RKO (cell line): Measurements from ENCODE around the gene TMEM123.
"Not testable (repeated sequence)": the region's sequence is repeated elsewhere in the genome, so short reads cannot be mapped to it uniquely, and the experiment has no call there.

Source experiments
- DNase-seq: peaks from one replicate; pipeline ENCODE4 v3.0.0-alpha.2; 2016; ENCODE audit warnings: low spot score

Gene TMEM123

DNA sequence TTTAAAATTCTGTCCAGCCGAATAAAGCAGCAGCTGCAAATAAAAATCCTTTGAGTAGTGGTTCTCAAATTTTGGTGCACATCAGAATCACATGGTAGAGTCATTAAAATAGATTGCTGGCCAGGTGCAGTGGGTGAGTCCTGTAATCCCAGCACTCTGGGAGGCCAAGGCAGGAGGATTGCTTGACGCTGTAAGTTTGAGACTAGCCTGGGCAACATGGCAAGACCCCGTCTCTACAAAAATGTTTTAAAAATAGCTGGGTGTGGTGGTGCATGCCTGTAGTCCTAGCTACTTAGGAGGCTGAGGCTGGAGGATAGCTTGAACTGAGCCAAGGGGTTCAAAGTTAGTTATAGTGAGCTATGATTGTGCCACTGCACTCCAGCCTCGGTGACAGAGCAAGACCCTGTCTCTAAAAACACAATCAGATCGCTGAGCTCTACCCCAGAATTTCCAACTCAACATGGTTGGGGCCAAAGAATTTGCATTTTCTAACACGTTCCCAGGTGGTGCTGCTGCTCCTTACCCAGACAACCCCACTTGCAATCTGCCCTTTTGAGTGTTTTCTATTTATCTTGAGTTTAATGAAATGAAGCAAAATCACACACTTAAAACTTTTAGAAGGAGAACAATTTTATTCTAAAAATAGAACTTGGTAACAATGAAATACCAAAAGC, 56.7 kb downstream of the TMEM123 start:
- DNase-seq: no peak

DNA sequence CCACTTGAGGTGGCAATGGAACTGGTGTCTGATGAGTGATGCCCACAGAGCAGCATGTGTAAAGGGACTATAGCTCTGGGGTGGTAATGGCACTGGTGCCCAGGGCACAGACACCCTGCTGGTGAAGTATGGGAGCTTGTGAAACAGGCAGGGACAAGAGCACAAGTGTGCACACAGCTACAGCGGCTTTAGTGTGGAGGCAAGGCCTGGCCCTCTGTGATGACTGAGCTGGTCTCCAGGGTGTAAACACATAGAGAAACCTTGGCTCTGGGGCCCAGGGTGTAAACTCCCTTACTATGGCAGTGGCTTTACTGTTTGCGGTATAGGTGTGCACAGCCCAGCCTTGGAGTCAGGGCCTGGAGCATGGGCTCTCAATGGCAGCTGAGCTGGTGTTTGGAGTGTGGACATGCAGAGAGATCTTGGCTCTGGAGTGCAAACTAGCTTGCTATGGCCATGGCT, 59.3 kb downstream of the TMEM123 start:
- DNase-seq: no peak

DNA sequence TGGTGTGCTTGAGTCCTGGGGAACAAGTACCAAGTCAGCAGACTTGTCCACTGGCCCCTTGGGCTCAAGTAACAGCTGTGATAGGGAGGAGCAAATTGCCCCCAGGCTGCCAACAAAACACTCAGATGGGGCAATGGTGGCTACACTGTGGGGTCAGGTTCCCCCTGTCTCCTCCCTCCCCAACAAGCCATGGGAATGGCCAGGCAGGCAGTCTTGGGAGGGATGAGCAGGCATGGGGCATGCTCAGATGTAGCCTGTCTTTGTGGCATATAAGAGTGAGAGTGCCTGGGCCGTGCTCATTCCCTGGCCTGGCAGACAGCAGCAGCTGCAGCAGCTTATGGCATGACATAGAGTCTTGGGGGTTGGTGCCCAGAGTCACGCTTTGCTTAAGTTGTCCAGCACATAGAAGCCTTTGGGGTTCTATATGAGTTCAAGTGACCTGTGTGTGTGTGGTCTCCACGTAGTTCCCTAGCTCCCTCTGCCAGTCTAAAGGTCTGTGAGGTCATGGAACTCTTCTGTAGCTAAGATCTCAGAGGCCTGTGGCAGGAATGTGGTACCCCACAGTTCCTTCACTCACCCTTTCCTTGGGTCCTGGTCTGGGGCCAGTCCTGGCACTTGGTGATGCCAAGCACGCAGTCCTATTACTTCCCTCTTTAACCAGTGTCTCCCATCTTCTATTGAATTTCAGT, 60.9 kb downstream of the TMEM123 start:
- DNase-seq: no peak

DNA sequence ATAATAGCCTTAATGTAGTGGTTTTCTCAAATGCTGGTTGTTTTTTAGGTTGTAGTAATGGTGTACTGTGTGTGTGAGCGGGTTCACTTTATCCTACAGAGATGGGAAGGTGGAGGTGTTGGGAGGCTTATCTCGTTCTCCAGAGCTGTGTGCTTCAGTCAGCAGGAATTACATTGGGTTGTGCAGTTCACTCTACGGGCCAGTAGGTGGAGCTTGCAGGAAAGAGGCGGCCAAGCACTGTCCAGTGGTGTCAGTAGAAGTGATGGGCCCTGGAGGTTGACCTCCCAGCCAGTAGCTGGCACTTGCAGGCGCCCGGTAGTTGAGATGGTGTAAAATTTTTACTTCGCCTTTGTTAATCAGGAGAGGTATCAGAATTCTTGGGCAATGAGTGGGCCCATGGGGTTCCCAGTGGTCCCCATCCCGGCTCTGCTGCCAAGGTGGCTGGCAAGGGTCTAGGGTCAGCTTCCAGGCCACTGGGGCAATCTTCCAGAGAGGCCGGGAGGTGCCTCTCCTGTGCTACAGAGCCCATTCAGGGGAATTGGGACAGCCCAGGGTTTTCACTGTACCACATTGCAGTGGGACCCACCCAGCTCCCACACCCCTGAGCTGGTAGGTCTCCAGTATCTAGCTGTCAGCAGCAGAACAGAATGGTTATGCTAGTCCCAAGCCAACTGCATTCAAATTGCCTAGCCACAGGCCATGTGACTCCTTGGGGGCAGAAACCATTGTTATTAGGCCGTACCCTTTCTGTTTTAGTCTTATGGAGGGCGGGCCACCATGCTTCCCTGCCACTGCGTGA, 61.7 kb downstream of the TMEM123 start:
- peak; percentile 78 for DNase-seq

DNA sequence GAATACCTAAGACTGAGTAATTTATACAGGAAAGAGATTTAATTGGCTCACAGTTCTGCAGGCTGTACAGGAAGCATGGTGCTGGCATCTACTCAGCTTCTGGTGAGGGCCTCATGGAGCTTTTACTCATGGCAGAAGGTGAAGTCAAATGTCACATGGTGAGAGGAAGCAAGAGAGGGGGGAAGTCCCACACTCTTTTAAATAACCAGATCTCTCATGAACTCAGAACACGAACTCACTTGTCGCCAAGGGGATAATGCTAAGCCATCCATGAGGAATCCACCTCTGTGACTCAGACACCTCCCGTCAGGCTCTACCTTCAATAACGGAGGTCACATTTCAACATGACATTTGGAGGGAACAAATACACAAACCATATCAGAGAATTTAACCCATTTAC, 63.3 kb downstream of the TMEM123 start:
- peak; percentile 24 for DNase-seq

DNA sequence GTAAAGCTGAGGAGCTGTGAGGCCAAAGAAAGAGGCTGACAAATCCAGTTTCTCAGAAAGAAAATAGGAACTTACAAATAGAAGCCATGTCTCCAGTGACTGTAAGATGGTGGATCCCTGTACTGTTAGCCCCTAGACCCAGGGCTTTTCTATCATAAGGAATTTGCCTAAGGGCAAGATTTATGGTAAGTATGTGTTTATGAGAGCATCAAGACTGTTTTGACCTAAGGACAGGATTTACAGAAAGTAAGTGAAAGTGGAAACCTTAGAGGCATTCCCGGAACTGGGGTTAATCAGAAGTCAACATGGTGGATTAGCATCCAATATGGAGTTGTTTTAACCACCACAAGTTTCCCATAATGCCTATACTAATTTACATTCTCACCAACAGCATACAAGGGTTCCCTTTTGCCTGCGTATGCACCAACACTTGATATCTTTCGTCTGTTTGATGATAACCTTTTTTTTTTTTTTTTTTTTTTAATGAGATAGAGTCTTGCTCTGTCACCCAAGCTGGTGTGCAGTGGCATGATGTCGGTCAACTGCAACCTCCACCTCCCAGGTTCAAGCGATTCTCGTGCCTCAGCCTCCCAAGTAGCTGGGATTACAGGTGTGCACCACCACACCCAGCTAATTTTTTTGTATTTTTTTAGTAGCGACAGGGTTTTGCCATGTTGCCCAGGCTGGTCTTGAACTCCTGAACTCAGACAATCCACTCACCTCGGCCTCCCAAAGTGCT, 65.4 kb downstream of the TMEM123 start:
- no peak for DNase-seq

DNA sequence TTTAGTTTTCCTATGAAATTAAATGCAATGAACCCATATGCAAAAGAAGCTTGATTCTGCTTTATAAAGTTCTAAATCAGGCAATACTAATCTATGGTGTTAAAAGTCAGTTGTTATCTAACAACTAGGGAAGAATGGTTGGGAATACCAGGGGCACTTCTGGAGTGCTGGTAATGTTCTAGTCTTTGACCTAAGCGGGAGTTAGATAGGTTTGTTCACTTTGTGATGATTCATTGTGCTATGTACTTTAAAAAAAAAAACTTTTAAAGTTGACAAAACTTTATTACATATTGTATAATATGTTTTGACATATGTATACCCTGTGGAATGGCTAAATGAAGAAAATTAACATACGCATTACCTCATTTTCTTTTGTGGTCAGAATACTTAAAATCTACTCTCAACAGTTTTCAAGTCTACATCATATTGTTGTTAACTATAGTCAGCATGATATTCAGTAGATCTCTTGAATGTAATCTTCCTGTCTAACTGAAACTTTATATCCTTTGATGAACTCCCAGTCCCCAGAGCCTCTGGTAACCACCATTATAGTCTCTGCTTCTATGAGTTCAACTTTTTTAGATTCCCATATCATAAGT, 66.3 kb downstream of the TMEM123 start:
- DNase-seq: no peak

DNA sequence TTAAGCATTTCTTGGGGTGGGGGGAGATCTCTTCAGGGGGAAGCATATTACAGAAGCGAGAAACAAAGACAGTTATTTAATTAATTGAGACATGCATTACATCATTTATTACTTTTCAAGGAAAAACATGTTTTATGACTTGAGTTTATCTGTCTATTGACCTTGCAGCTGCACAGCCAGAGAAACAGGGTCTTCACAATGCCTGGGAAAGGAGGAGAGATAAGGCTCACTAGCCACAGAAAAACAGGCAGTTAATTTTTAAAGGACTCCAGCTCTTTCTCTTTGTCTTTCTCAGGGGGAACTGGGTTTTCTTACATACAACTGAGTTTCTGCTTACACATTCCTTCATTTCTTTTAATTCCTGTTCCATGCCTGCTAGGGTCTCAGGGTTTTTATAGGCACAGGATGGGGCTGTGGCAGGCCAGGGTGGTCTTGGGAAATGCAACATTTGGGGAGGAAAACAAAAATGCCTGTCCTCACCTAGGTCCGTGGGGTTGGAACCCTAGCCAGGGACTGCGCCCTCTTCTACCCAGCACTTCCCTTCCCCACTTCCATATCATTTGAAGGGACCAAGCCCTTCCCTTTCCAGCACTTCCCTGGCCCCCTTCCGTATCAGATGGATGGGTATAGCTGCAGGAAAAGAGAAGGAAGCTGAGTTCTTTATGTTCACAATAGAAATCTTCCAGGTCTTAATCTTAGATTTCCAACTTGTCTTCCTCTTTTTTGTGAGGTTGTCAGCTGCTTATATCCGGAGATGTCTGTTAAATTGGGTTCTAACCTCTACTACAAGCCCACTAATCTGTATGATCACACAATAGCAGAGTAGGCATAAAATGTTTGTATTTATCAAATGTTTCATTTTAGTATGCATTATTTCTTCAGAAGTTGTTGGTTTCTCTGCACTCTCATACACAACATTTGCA, 67.2 kb downstream of the TMEM123 start:
- no peak for DNase-seq

DNA sequence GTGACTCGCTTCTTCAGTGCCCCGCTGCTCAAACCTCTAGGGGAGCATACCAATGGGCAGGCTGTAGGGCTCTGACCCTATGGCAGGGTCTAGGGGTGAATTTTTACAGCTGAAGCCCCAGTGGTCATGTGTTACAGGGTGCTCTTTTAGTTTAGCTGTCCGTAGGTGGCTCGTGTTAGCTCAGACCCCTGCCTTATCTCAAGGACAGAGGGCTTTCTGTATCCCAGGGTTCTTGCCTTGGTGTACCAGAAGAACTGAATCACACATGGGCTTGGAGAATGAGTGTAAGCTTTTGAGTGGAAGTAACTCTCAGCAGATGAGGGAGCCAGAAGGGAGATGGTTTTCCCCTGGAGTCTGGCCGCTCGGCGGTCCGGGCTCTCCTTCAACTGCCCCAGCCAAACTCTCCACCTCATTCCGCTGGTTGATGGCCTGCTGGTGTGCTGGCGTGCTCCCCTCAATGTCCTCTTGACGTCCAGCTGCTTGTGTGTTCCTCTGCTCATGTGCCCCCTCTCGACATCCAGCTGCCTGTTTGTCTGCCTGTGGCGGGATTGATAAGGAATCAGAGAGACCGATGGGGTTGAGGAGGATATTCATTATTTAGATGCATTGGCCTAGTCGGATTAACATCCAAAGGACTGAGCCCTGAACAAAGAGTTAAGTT, 68.0 kb downstream of the TMEM123 start:
- no peak for DNase-seq

DNA sequence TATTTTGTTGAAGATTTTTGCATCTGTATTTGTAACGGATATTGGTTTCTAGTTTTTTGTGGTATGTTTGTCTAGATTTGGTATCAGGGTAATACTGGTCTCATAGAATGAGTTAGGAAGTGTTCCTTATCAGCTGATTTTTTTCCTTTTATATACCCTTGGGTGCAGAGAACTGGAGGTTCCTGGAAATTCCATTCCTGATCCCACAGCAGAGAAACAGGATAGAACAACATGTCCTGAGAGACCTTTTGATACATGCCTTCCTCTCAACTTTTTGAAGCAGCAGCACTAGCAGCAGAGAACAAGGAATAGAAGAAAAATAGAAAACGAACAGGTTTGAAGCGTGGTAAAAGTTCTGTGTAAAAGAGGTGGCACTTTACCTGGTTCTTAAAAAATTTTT, 68.7 kb downstream of the TMEM123 start:
- DNase-seq: no peak

DNA sequence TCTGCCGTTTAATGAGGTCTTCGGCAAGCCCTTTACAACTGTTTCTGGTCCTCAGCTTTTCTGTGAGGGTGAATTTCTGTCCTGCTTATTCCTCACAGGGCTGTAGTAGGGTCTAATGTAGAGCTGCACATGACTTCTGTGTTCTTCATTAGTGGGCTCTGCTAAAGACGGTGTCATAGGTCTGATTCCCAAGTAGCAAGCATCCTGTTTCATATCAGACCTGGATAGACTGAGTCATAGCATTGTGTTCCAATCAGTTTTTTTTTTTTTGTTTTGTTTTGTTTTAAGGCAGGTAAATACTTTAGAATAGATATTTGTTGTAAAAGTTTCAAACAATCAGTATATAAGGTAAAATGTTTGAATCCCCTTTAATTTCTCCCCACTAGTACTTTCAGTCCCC, 70.2 kb downstream of the TMEM123 start:
- DNase-seq: no peak

DNA sequence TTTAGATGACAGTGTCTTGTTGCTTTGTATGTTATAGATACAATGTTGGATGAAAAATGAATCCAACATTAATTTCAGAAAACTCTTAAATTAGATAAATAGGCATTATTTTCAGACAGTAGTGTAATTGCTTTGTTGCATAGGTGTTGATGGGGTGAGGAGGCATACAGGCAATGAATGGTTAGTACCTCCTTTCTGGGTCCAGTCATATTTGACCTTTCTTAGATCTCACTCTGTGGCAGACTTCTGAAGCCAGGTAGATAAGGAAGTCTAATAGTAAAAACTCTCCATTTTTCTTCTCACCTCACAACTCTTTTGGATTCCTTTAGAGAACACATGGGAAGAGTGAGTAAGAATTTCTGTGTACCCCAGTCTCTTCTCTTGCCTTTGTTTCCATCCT, 73.7 kb downstream of the TMEM123 start:
- no peak for DNase-seq

DNA sequence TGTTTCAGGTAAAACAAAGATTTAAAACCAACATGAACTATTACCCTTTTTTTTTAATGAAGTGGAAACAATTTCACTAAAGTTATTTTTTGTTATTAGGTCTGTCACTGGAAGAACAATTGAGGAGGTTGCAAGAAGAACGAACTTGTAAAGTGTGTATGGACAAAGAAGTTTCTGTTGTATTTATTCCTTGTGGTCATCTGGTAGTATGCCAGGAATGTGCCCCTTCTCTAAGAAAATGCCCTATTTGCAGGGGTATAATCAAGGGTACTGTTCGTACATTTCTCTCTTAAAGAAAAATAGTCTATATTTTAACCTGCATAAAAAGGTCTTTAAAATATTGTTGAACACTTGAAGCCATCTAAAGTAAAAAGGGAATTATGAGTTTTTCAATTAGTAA, 74.7 kb downstream of the TMEM123 start:
- DNase-seq: no peak

DNA sequence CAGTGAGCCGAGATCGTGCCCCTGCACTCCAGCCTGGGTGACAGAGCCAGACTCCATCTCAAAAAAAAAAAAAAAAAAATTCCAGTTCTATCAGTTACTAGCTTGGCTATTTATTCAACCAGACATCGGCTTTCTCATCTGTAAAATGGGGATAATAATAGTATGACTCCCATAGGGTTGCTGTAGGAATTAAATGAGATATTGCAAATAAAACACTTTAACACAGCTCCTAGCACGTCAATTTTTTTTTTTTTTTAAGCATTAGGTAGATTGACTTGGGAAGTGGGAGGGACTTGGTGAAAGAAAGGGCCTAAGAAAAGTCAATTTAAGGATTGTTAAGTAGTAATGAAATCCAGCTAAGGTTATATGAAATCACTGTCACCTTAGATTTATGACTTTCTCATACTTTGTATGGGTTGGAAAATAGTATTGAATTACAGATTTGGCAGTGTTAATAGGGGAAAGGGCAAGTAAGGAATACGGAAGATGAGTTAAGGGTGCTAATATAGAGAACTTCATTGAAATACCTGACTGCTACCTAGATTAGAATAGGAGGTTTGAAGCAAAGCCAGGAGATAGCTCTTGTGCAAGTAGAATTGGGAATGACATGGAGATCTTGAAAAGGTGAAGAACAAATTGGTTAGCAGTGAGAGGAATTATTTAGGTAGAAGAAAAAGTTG, 76.7 kb downstream of the TMEM123 start:
- DNase-seq: no peak

DNA sequence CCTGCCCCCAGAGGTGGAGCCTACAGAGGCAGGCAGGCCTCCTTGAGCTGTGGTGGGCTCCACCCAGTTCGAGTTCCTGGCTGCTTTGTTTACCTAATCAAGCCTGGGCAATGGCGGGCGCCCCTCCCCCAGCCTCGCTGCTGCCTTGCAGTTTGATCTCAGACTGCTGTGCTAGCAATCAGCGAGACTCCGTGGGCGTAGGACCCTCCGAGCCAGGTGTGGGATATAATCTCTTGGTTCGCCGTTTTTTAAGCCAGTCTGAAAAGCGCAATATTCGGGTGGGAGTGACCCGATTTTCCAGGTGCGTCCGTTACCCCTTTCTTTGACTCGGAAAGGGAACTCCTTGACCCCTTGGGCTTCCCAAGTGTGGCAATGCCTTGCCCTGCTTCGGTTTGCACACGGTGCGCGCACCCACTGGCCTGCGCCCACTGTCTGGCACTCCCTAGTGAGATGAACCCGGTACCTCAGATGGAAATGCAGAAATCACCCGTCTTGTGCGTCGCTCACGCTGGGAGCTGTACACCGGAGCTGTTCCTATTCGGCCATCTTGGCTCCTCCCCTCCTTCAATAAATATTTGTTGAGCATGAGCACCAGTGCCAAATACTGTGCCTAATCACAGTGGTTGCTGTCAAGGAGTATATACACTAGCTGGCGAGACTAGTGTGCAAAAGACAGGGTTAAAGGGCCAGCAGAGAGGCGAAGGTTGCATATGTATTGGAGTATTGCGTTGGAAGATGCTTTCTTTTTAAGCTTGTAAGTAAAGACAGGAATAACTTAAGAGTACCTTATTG, 77.7 kb downstream of the TMEM123 start:
- not testable (repeated sequence) for DNase-seq

DNA sequence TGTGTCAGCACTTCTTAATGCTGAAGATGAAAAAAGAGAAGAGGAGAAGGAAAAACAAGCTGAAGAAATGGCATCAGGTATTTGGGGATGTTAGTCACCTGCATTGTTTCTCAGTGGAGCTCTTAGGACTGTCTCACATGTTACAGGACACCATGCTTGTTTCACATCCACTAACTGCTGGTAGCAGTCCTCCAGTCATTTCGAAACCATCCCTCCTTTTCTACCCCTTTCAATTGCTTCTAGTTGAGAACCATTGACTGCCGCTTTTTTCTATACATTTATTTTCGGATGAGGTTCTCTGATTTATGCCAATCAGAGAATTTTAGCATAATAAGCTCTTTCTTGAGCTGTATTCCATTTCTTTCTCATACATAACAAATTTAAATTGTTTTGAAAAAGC, 84.1 kb downstream of the TMEM123 start:
- no peak for DNase-seq

DNA sequence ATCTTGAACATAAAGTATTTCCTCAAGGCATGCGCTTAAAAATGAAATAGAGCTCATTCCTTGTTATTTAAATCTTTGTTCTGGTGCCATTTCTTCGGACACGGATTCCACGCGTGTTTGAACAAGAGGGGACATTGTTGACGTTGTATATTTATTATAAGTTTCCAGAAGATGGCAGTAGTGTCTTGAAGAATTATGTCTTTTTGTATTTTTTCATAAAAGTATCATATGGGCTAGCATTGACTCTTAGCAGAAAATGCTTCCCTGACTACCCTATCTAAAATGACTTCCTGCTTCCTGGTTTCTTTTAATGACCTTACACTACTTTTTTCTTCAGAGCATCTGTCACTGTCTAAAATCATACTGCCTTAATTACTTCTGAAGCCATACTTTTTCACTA, 85.2 kb downstream of the TMEM123 start:
- no peak for DNase-seq

DNA sequence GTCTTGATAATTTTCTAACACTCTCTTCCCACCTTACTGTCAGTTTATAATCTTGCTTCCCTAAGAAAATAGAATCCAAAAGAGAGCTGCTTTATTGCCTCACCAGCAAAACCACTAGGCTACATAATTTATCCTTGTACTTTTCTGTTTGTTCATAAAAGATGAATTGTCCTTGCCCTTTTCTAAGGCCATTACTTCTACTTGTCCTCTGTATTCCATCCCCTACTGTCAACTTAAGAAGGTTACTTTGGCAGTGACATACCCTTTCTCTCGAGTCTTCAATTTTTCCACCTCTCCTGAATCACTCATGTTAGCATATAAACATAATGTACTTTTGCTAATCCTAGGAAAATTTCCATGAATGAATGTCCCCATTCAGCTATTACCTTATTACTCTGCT, 87.6 kb downstream of the TMEM123 start:
- DNase-seq: no peak
